Endothelial cell of umbilical vein (primary cell): ENCODE data around the gene CIAPIN1. TPM values are rescaled to one million over a fixed set of nuclear protein-coding genes. Genes with fewer than 3 reads are reported as not detected.
A peak's percentile ranks its signal among the peaks of the same experiment; 100 is the strongest.

Experiments used
- BruUV-seq: library from RNA; stranded (reverse); fragments of 400-500 nt; replicated peaks from 2 replicates; lab custom pipeline; 2021; lab: Mats Ljungman, UMichigan
- CTCF ChIA-PET: fragments of 300-600, 350-600 bp; sonication (Branson Sonifier 250); formaldehyde crosslinking; loops from one replicate; lab custom pipeline; 2021; ENCODE audit warnings: antibody characterized with exemption, inconsistent platforms; lab: Charles Lee
- POLR2A ChIA-PET: fragments of 300-600, 350-600 bp; sonication (Branson Sonifier 250); formaldehyde crosslinking; loops from one replicate; lab custom pipeline; 2021; ENCODE audit warnings: antibody characterized with exemption, inconsistent platforms; lab: Charles Lee
- DNase-seq: peaks from one replicate; pipeline ENCODE4 v3.0.0-alpha.2; 2011; ENCODE audit warnings: low read depth, low spot score
- FAIRE-seq: peaks from 2 replicates; lab custom pipeline; 2011; peaks lifted over from hg19 to GRCh38; lab: Jason Lieb, UNC
- H2AFZ ChIP-seq: 2 replicates; pipeline ENCODE4 v1.6.0; 2012; ENCODE audit warnings: low read depth, low read length, control low read depth, inconsistent platforms
- H3K27ac ChIP-seq: 2 replicates; pipeline ENCODE4 v1.5.1; 2011; ENCODE audit warnings: low read depth, mild to moderate bottlenecking, control low read depth, low read length, moderate library complexity; ENCODE audit not compliant: insufficient read depth
- H3K27me3 ChIP-seq, 2 experiments: 2 replicates each; pipeline versions ENCODE4 v1.6.0 to v1.6.1; 2011; ENCODE audit warnings: low read length in 2 of 2, mixed read lengths in 1 of 2; ENCODE audit not compliant: control insufficient read depth in 2 of 2, insufficient read depth in 2 of 2
- H3K36me3 ChIP-seq, 2 experiments: 2 replicates in 1 of 2; 3 replicates in 1 of 2; pipeline ENCODE4 v1.5.1; 2011; ENCODE audit warnings: low read length in 2 of 2, mild to moderate bottlenecking in 1 of 2, moderate library complexity in 1 of 2; ENCODE audit not compliant: control insufficient read depth in 2 of 2, insufficient read depth in 2 of 2; ENCODE audit errors: extremely low read depth in 1 of 2
- H3K4me1 ChIP-seq: 3 replicates; pipeline ENCODE4 v1.5.1; 2011; ENCODE audit warnings: mild to moderate bottlenecking, low read length; ENCODE audit not compliant: control insufficient read depth, insufficient read depth; ENCODE audit errors: extremely low read depth
- H3K4me2 ChIP-seq: 2 replicates; pipeline ENCODE4 v1.6.1; 2011; ENCODE audit warnings: low read length, control low read depth, mixed read lengths; ENCODE audit not compliant: insufficient read depth
- H3K4me3 ChIP-seq, 3 experiments: fragments of 200-600 bp in 1 of 3; sonication (generic), shearing (Covaris generic) in 1 of 3; replicated peaks in 1 of 3; 2 replicates each; pipeline ENCODE4 v1.5.1; 2011 to 2016; ENCODE audit warnings: control low read depth in 3 of 3, low read length in 3 of 3, mild to moderate bottlenecking in 2 of 3, inconsistent platforms in 1 of 3, low read depth in 1 of 3, moderate library complexity in 1 of 3; ENCODE audit not compliant: insufficient read depth in 1 of 3
- H3K79me2 ChIP-seq: 2 replicates; pipeline ENCODE4 v1.6.0; 2012; ENCODE audit warnings: low read length, inconsistent platforms; ENCODE audit not compliant: control insufficient read depth, insufficient read depth
- H3K9ac ChIP-seq: replicated peaks from 2 replicates; pipeline ENCODE3; 2011; ENCODE audit warnings: low read length, control low read depth; ENCODE audit not compliant: insufficient read depth; ENCODE audit errors: extremely low read depth
- H3K9me1 ChIP-seq: replicated peaks from 3 replicates; pipeline ENCODE4 v1.6.0; 2011; ENCODE audit warnings: mild to moderate bottlenecking, low read length; ENCODE audit not compliant: control insufficient read depth, insufficient read depth; ENCODE audit errors: extremely low read depth
- H3K9me3 ChIP-seq: replicated peaks from 2 replicates; pipeline ENCODE4 v1.5.1; 2012; ENCODE audit warnings: low read length, inconsistent platforms; ENCODE audit not compliant: control insufficient read depth, insufficient read depth
- H4K20me1 ChIP-seq: replicated peaks from 2 replicates; pipeline ENCODE3; 2011; ENCODE audit warnings: mild to moderate bottlenecking, low read length; ENCODE audit not compliant: control insufficient read depth, insufficient read depth; ENCODE audit errors: extremely low read depth
- EZH2 ChIP-seq: IDR thresholded peaks from 2 replicates; pipeline ENCODE4 v1.6.1; 2012; ENCODE audit warnings: borderline replicate concordance, low read depth, mild to moderate bottlenecking, moderate library complexity, low read length, inconsistent platforms; ENCODE audit not compliant: severe bottlenecking
- FOS ChIP-seq: IDR thresholded peaks from 2 replicates; pipeline ENCODE4 v1.6.1; 2011; ENCODE audit warnings: mild to moderate bottlenecking, low read length, moderate library complexity, borderline replicate concordance; ENCODE audit not compliant: insufficient read depth
- GATA2 ChIP-seq: IDR thresholded peaks from 2 replicates; pipeline ENCODE4 v1.7.0; 2011; ENCODE audit warnings: low read depth, mild to moderate bottlenecking, moderate library complexity, mixed read lengths, low read length; ENCODE audit not compliant: insufficient read length, insufficient read depth
- JUN ChIP-seq: IDR thresholded peaks from 2 replicates; pipeline ENCODE4 v1.6.1; 2011; ENCODE audit warnings: borderline replicate concordance, low read depth; ENCODE audit not compliant: insufficient read length, insufficient read depth
- MYC ChIP-seq: IDR thresholded peaks from one replicate; pipeline ENCODE4 v1.6.1; 2011; ENCODE audit warnings: mild to moderate bottlenecking, low read depth, low read length
- POLR2A ChIP-seq: IDR thresholded peaks from 2 replicates; pipeline ENCODE4 v1.6.1; 2012; ENCODE audit warnings: low read depth, mild to moderate bottlenecking, control low read depth, low read length
- POLR2AphosphoS5 ChIP-seq: IDR thresholded peaks from 2 replicates; pipeline ENCODE4 v1.6.1; 2012; ENCODE audit warnings: low read depth, mild to moderate bottlenecking, control low read depth, low read length, moderate library complexity; ENCODE audit not compliant: insufficient read depth
- dilution Hi-C: fragments of 300-500 bp; cut with MboI; formaldehyde crosslinking; loops from one replicate; pipeline ENCODE4 v1.15.0; 2019; ENCODE audit warnings: low sequenced_read_pairs; ENCODE audit not compliant: extremely low pct_ligation_motif_present
- intact Hi-C: fragments of 100-400 bp; cut with micrococcal nuclease; formaldehyde crosslinking; loops from one replicate; pipeline ENCODE4 v1.10.0; 2022
- polyA plus RNA-seq, 4 experiments: library from polyadenylated mRNA; depleted of rRNA in 3 of 4; stranded (reverse) in 3 of 4; unstranded in 1 of 4; fragments of >200 nt; gene quantifications; 2 replicates each; pipeline versions ENCODE4 v1.2.1 to v1.2.3, GENCODE V29; 2011 to 2012; ENCODE audit warnings: missing spikeins in 1 of 4
- total RNA-seq: library from RNA; stranded (reverse); gene quantifications from 2 replicates; pipeline ENCODE4 v1.2.3, GENCODE V29; 2021
- TF ChIP-seq, protein P1 (sequence below): IDR thresholded peaks from 2 replicates; pipeline ENCODE4 v1.6.1; 2011; ENCODE audit not compliant: insufficient read depth, insufficient read length

CIAPIN1 gene
- total and polyA plus RNA-seq, 2 donors (not counting 3 experiments of a cell fraction or from before 2014, with no cell fraction given) = 74.6 to 77.9 TPM

DNA sequence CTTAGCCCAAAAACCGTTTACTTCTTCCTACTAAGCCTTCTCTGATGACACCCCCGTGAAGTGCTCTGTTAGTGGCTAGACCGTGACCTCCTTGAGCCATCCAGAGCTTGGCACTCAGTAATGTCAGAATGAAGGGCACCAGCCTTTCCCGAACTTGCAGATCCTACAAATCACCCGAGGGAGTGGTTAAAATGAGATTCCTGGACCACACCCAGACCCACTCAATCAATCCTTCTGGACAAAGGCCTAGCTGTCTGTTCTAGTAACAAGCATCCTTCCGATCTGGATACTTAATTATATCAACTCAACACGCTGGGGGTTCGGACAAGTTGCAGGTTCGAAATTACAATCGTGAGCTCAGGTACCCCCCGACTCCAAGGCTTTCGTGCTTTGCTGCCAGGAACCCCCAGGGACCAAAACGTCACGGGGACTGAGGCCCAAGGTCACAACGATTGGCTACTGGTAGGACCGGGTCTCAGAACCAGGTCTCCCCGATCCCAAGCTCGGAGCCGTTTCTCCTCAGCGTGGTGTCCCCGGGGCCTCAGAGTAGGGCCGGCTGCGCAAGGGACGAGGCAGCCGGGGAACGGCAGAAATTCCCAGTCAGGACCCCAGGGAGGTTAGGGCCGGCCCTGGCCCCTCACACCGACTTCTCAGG, 527 bp downstream of the CIAPIN1 start:
- Histone ChIP-seq H3K4me2 (peak overlapping the region; percentile 83), H3K9me3 (no peaks in the 10 kb centered on the region), H2AFZ (peak overlapping the region; percentile 58), H3K27ac (peak overlapping the region; percentile 56), H4K20me1 (no peaks in the 10 kb centered on the region), H3K27me3 (no peaks in the 10 kb centered on the region), H3K79me2 (peaks cover 60% of the 10 kb centered on the region), H3K9ac (peak overlapping the region; percentile 94), H3K9me1 (no peaks in the 10 kb centered on the region), H3K4me1 (peaks cover 12% of the 10 kb centered on the region), H3K36me3 (no peaks in the 10 kb centered on the region), H3K4me3 (peak overlapping the region; percentile 43 to 93 (median 78))
- POLR2A ChIA-PET = interaction anchor here (0.8 to 1.0 kb wide), 2 partner anchors 16 to 38 kb away, joined by 3 to 4 read pairs; partner anchors contain the start of gene POLR2C
- dilution Hi-C loops = no loop called here
- intact Hi-C loops = loop anchor here (1.0 kb wide), 2 partner anchors 16 to 146 kb away; partner anchors contain the start of gene POLR2C
- DNase-seq = peak; percentile 43
- CTCF ChIA-PET = interaction anchor here (0.7 to 1.7 kb wide), 13 partner anchors 10 to 147 kb away, joined by 3 to 29 read pairs (median 4); partner anchors contain the start of gene POLR2C
- TF ChIP-seq GATA2 (no peak), JUN (no peak)
- TSS peak; percentile 60 for BruUV-seq
- FAIRE-seq = peak; percentile 47

DNA sequence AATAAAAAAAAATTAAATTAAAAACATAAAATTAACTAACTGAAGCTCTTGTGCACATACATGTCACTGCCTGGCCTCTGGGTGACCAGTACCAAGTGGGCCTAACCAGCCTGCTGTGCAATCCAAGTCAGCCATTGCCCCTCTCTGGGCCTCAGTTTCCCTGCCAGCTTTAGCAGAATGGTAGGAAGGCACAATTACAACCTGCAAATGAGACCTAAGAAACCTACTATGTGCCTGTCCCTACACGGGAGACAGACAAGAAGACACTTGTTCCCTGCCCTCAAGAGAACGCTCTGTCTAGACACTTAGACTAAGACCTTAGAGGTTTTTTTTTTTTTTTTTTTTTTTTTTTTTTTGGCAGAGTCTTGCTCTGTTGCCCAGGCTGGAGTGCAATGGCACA, 1.7 kb downstream of the CIAPIN1 start:
- Histone ChIP-seq H3K9ac (no peak overlapping the region), H3K36me3 (no peaks in the 10 kb centered on the region), H3K4me3 (no peak overlapping the region), H3K27ac (no peak overlapping the region), H3K9me1 (no peaks in the 10 kb centered on the region), H3K27me3 (no peaks in the 10 kb centered on the region), H3K4me2 (no peak overlapping the region), H3K9me3 (no peaks in the 10 kb centered on the region), H3K79me2 (peaks cover 70% of the 10 kb centered on the region), H3K4me1 (peaks cover 12% of the 10 kb centered on the region), H2AFZ (no peak overlapping the region), H4K20me1 (no peaks in the 10 kb centered on the region)
- TF ChIP-seq POLR2A = no peak
- no peak for TF ChIP-seq EZH2
- TF ChIP-seq JUN = no peak
- no peak for TF ChIP-seq MYC
- TF ChIP-seq, protein P1, sequence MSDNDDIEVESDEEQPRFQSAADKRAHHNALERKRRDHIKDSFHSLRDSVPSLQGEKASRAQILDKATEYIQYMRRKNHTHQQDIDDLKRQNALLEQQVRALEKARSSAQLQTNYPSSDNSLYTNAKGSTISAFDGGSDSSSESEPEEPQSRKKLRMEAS = no peak
- no peak for TF ChIP-seq POLR2AphosphoS5
- no peak for TF ChIP-seq GATA2
- TF ChIP-seq FOS = no peak
- intact Hi-C loops = no loop called here
- DNase-seq (no peak), FAIRE-seq (no peak)
- BruUV-seq = no TSS peak
- dilution Hi-C loops = no loop called here
- ChIA-PET CTCF (no interaction called here), POLR2A (no interaction called here)
